AG08395 (cell line): ENCODE measurements around the gene CACNG4.

Source experiments
- DNase-seq: peaks from one replicate; pipeline ENCODE4 v3.0.0; 2012; ENCODE audit warnings: mixed read lengths, low spot score

CACNG4 gene

DNA sequence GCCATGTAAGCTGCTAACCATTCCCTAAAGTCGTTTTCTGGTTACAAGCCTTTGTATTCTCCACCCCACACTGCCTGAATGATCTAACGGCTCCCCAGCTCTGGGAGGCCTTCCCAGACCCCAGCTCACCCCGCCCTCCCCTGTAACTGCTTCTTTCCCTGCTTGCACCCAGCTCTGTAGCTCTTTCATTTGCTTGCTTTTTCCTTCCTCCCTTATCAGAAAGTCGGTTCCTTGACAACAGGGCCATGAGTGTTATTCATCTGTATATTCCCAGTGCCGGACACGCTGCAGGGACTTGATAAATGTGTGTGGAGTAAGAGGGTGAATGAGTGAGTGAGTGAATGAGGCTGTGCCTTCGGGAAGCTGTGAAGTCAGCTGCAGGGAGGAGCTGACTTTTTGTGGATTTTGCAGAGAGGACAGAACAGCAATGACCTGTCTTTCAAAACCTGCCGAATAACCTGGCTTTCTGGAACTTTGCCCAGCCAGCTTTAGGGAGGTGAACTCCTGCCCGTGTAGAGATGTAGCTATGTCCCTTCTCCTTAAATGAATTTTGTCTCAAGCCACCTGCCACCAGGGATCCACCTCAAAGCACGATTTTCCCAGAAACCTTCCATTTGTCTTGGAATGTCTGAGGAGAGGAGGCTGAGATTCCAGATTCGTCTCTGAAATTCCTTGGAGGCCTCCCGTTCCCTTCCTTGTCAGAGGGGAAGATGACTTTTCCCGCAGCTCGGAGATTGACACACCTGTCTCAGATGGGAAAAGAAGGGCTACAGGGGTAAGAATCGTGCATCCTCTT, 20.0 kb upstream of the CACNG4 start:
- DNase-seq = no peak

DNA sequence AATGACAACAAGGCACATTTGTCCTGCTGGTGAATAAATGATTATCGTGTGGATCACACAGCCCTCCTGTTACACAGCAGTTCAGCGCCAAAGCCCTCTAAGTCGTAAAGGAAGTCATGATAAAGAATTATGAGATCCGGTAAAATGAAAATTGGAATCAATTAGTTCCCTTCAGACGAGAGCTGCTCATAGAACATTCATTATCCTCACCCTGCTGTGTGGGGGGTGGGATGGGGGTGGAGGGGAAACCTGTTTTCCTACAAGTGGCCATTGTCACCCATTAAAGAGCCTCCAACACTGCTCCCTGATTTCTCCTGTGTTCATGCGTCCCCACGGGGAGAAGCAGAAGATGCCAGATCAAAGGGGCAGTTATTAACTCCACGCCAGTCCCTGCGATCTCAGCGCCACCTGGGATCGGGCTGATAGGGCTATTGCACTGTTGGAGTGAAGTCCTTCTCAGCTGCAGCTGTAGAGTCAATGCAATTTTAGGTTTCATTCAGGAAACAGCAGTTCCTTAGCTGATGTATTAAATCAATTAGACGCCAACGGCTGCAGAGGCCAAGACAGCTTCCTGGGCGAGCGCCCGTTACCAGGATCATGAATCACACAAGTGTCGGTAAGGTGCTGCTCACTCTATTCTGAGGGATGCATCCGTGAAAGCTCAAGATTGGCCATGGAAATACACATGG, 19.2 kb upstream of the CACNG4 start:
- DNase-seq = no peak

DNA sequence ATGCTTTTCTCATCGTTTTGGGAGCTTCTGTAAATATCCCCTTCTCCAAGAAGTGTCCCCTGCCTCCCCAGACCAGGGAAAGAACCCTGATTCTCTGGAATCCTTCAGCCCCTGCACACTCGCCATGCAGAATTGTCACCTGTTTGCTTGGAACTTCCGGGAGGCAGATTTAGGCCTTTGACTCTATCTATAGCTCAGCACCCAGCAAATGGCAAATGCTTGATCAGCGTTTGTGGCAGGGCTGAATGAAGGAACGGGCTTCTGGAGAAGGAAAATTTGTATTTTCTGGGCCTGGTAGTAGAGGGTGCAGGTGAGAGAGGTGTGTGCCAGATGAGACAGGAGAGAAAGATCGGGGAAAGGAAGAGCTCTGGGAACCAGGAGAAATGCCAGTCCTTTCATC, 18.3 kb upstream of the CACNG4 start:
- no peak for DNase-seq

DNA sequence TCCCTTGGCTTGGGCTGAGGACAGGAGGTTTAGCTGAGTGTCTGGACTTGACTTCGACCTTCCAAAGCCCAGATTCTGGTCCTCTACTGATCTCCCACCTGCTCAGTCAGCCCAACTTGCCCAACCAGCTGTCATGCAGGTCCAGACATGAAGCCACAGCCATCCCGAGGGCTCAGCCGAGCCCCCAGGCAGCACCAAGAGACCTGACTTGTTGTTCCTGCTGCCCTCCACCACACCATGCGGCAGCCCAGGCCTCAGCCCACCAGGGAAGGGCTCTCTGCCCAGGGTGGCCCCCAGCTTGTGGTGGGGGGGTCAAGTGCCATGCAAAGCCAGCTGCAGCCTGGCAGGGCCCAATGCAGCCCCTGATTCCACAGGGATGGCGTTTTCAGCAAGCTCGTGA, 17.2 kb upstream of the CACNG4 start:
- DNase-seq = no peak

DNA sequence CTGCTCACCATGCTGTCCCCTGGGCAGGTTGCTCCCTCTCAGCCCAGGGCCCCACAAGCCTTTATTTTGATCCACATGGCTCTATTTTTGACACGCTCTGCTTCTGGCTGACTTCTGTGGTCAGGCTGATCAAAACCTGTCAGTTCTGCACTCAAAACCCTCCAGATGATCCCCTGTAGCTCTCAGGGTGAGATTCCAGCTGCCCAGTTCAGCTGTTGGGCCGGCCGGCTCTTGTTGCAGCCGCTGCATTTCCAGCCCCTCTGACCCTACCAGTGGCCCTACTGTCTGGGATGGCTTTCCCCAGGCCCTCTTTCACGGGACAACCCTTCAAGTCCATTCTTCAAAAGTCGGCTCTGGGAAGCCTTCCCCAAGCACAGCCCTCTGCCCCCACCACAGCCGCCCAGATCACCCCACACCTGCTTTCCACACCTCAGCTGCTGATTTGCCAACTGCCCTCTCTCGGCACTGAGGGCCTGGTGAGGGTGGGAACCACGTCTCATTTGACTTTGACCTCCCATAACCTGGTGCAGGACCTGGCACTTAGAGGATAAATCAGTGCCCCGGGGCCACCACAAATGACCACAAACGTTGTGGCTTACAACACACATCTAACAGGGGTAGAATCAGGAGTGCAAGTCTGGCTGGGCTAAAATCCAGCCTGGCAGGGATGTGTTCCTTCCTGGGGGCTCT, 16.3 kb upstream of the CACNG4 start:
- DNase-seq = no peak

DNA sequence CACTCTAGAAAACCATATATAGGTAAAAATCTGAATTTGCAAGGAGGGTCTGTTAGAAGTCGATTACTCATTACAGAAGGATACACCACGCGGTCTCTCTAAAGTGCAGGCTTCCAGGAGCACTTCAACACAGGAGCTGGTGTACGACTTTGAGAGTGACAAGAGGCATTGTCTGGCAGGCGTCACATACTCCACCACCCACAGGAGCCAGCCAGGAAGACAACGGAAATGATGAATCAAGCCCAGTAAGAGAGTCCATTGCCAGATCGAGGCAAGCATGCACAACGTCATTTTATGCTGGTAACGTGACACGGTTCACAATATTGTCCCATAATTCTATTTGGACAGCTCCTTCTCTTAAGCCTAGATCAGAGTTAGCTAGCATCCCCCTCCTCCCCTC, 15.0 kb upstream of the CACNG4 start:
- peak; percentile 72 for DNase-seq

DNA sequence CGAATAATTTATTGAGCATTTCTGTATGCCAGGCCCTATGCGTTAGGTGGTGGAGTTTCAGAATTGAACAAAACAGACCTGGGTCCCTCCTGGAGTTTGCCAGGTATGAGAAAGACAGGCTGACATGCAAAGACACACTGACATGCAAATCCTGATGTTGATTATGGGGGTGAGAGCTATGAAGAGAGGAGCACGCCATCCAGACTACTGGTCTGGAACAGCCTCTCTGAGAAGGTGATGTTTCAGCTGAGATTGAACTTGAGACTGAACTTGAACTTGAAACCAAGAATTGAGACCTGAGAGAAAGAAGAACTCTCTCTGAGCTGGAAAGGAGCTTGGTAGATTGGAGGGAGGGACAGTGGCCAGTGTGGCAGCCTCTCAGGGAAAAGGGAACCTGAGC, 14.2 kb upstream of the CACNG4 start:
- DNase-seq = no peak

DNA sequence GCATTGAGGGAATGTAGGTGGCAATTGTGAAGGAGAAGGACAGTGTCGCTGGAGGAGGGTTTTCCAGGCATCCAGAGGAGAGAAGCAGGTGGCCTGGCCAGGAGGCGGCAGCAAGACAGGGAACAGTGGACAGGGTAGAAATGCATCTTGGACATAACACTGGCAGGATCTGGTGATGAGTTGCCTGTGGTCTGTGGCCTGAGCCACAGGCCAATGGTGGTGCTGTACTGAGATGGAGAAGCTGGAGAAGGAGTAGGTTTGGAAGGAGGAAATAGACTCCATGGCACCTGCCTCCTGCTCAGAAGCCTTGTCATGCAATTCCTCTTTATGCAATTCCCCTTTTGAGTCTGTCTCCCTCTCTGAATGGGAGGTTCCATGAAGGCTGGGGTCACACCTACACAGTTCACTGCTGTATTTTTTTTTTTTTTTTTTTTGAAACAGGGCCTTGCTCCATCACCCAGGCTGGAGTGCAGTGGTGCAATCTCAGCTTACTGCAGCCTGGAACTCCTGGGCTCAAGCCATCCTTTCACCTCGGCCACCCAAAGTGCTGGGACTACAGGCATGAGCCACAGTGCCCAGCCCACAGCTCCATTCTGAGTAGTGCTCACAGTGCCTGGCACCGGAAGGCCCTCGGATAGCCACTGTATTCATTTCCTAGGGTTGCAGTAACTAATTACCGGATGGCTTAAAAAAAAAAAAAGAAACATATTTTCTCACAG, 13.5 kb upstream of the CACNG4 start:
- no peak for DNase-seq

DNA sequence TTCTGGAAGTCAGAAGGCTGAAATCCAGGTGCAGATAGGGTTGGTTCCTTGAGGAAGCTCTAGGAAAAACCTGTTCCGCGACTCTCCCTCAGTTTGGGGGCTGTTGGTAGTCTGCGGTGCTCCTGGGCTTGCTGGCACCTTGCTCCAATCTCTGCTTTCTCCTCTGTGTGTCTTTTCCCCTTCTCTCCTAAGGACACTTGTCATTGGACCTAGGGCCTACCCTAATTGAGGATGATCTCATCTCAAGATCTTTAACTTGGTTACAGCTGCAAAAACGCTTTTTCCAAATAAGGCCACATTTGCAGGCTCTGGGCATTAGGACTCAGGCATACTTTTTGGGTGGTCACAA, 12.9 kb upstream of the CACNG4 start:
- DNase-seq = no peak

DNA sequence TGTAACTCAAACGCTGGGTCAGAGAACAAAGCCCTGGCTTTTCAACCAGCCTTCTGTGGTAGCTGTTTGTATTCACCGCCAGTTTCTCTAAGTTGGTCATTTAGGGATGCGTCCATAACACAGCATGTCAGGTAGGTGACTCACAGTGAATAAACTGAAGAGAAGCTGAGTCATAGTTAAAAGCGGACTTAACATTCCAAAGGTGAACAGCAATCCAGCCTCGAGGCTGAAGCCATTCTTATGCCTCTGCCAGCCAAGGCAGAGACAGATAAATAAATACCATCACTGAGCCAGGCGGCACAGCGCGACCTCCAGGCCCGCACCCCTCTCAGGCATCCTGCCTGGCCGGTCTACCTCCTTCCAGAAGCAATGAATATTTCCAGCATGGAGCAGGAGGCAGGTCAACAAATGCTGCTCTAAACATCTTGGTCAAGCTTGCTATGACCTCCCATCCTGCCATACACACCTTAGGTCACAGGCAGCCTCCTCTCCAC, 12.4 kb upstream of the CACNG4 start:
- peak; percentile 88 for DNase-seq

DNA sequence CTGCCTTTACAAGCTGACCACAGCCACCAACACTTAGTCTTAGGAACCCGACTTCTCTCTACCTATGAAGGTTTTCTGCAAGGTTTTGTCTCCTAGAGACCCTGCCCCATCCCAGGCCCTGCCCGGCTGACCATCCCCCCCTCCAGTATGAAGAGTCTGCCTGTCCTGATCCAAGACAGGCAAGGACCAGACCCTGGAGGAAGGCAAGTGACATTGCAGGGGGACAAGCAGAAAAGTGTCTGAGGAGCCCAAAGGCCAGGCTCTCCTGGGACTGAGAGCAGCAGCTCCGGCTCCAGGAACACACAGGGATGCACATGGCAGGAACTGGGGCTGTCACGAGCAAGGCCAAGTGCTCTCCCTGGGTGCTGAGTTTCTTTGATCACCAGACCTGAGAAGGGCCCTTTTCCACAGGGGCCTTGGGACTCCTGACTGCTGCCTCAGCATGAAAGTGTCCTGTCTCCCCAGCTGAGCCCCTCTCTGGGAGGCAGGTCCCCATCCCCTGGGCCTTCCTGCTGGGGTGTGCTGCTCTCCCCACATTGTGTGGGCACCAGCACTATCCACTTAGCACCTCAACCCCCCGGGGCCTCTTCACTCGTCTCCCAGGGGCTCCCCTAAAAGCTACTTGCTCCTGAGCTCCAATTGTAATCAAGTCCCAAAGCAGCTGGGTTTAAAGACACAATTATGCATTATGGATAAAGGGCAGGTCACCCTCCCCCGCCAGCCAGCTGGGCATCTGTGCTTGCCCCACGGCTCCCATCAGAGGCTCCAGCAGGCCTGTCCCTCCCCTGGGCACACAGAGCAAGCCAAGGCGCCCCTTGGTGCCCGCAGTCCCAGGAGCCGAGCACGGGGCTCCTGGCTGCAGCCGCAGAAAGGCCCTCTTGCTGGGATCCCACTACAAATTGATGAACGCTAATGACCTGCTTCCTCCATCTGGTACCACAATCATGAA, 11.6 kb upstream of the CACNG4 start:
- DNase-seq = no peak

DNA sequence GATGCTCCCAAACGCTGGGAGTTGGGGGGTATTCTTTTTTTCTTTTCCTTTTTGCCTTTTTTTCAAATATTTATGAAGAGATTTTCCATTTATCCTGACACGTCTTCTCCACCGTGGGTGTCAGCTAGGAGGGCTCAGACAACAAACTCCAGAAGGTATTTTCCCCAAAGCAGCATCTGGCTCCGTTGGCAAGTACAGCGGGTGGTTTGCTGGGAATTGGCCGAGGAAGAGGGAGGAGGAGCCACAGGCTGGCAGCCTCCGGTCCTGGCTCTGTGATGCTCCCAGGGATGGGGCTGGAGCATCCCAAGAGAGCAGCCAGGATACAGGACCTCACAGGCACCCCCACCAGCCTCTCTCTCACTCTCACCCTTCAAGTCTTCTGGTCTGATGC, 10.9 kb upstream of the CACNG4 start:
- DNase-seq = no peak

DNA sequence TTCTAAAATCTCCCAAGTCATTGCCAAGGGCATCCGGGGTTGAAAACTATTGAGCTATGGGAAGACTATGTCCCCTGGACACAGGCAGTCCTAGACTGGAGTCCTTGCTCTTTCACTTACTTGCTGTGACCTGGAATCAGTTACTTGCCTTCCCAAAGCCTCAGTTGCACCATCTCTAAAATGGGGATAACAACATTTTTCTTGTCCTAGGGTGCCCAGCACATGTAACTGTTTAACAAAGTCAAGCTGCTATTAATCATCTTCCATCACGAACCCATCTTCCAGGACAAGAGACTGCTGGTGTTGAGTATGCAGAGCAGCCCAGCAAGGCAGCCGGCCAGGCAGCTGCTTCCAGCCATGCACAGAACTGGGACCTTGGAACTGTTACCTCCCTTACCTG, 9.9 kb upstream of the CACNG4 start:
- DNase-seq = no peak

DNA sequence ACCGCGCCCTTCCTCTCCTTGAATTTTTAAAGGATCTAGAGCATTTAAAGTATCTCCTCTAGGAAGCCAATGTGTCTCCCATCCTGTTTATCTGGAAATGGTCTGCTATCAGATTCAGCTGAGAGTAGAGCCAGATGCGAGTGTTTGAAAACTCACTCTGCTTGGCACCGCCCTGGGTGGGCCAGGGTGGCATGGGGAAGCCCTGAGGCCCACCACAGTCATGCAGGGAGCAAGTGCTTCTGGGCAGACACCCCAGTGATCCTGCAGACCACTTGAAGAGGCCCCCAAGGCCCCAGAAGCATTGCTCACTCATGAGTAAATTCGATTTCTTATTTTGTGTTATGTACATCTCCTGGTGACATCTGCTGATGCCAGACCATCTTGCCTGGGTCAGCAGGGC, 8.7 kb upstream of the CACNG4 start:
- DNase-seq = no peak

DNA sequence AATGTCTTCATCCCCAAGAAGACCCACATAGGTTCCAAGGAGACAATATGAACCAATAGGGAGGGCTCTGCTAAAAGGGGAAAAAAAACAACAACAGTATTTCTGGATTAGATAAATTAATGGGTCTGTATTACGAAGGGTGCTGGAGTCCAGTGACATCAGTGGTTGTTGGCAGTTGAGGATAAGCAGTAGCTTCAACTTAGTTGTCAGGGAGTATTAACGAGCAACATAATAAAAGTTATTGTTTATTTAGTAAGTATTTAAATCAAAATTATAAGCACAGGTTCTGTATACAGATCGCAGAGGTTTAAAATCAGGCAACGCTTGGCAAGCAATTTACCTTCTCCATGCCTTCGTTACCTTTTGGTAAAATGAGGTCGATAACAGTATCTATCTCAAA, 7.6 kb upstream of the CACNG4 start:
- no peak for DNase-seq

DNA sequence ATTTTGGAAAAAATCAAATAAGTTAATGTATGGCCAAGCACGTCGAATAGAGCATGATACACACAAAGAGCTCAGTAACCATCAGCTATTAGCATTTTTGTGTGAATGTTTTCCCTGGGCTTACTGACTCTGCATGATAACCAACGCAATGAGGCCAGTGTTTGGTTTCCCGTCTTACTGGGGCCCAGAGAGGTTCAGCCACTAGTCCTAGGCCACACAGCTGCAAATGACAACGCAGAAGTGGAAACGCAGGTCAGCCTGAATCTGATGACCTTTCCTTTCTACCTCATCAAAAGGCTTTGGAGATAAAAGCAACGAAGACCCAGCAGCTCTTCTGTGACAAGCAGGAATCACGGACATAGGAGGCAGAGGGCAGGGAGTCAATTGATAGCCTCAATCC, 7.2 kb upstream of the CACNG4 start:
- no peak for DNase-seq

DNA sequence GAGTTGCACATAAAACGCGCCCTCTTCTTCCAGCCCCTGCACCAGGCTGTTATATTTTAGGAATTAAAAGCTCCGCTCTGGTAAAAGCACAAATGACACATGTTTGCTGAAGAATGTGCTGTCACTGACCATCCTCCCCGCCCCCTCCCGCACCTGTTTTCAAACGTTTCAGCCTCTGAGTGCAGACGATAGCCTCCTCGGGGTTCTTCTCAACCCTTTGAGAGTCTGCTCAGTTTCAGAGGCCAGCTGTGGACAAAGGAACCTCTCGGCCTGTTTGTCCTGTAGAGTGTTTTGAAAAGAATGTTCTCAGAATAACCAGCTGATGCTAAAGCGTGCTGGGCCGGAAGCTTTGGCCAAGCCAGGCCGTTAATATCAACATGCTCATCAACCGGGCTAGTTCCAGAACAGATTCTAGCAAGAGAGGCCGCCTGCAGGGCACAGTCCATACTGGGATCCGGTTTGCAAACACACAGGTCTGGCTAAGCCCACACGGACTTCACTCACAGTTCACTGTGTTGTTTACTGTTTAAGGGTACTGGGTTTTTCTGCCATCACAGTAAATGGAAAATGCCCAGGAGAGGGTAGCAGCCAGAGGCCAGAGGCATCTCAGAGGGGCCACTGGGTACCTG, 6.4 kb upstream of the CACNG4 start:
- no peak for DNase-seq

DNA sequence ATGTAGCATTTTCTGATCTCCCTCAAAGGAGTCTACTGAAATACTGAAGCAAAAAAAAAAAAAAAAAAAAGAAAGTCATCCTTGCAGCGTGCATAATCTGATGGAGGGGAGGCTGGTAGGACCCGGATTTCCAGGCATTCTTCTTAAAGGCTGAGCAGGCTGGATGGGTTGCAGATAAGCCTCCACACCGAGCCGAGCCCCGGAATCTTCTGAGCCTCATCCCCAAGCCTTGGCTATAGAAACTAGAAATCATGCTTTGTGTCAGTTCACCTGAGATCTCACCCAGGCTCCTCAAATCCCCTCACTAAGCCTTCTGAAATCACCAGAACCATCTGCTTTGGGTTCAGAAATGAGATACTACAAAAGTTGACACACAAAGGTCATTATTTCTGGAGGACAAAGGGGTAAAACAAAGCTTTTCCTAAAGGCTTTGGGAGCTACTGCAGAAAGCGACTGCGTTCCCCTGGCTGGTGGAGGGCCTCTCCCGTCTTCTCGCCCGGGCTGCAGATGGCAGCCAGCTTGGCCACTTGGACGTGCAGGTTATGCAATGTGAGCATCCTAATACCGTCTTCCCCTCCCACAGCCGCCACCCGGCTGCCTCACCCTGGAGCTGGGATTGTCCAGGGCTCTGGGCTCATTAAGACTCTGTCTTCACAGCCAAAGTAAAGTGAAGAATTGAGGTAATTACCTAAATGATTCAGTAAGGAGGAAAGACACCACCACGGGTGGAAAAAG, 4.7 kb upstream of the CACNG4 start:
- DNase-seq = no peak

DNA sequence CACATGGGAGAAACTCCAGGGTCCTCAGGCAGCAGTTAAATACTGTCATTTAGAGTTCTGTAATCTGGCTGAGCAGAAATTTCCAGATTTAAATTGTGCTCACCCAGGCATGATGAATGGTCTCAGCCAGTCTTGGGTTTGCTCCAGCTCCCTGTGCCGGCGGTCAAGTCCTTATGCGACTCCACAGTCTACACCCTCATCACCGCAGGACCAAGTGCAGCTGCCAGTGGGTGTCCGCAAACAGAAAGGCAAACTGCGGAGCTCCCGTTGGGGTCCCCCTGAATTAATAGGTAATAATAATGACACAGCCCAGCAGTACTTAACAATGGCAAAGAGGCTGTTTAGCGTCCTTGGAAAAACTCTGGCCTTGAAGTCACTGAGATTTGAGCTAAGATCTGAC, 3.9 kb upstream of the CACNG4 start:
- DNase-seq = no peak

DNA sequence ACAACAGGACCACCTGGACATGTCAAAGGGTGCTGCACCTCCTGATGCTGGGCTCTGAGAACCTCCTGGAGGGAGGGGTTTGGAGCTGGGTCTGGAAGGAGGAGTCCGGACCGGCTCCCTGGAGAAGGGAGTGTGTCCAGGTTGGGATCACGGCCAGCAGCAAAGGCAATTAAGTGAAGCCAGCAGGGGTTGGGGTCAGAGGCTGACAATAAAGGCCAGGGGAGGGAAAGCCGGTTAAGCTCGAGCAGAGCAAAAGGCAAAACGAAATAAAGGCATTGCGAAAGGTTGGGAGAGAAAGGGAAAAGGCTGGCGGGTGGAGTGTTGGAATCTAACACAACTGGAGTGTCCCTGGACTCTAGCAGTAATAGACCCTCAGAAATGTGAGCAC, 992 bp upstream of the CACNG4 start:
- no peak for DNase-seq
